ENCODE data around the gene HFE. TPM values are rescaled to one million over a fixed set of nuclear protein-coding genes. Genes with fewer than 3 reads are reported as not detected.

Gene HFE
- total and polyA plus RNA-seq, 2 of the 13 experiments (the other 11 are each of a cell fraction or from before 2014, with no cell fraction given): 3.7 to 6.3 TPM

- TF ChIP-seq SNAPC4 (CRISPR knock-in tag; IDR thresholded peaks at IDR 0.05) (no peak), PAF1 (CRISPR knock-in tag; IDR thresholded peaks at IDR 0.05) (0 out of 2 replicates have a peak, but pooled peaks have one; percentile 31), SPEN (CRISPR knock-in tag; IDR thresholded peaks at IDR 0.05; ENCODE audit: low read depth) (peak; percentile 91), SMC3 (IDR thresholded peaks at IDR 0.05; ENCODE audit: low read length) (0 out of 2 replicates have a peak, but pooled peaks have one; percentile 1), PCBP2 (optimal IDR thresholded peaks at IDR 0.05; ENCODE audit: low read depth, low read length, poor library complexity, severe bottlenecking) (no peak), CENPBD1 (CRISPR knock-in tag; IDR thresholded peaks at IDR 0.05; ENCODE audit: borderline replicate concordance, low read depth) (0 out of 2 replicates have a peak, but pooled peaks have one; percentile 57), MAFG (CRISPR knock-in tag; IDR thresholded peaks at IDR 0.05) (no peak), TEAD3 (CRISPR knock-in tag; optimal IDR thresholded peaks at IDR 0.05; ENCODE audit: borderline replicate concordance) (peak; percentile 63), SP2 (CRISPR knock-in tag; IDR thresholded peaks at IDR 0.05) (peak; percentile 48; the same call in 1 of the 2 replicates), ZNF296 (CRISPR knock-in tag; conservative IDR thresholded peaks at IDR 0.05) (peak; percentile 69; the same call in 1 of the 2 replicates), ZNF234 (CRISPR knock-in tag; conservative IDR thresholded peaks at IDR 0.05) (0 out of 2 replicates have a peak, but pooled peaks have one; percentile 39), CHD4 (IDR thresholded peaks at IDR 0.05; ENCODE audit: borderline replicate concordance, low read length) (no peak), ZNF232 (CRISPR knock-in tag; IDR thresholded peaks at IDR 0.05; ENCODE audit: borderline replicate concordance) (peak; percentile 91; the same call in 1 of the 2 replicates), CTCF (CRISPR knock-in tag; IDR thresholded peaks at IDR 0.05) (peak; percentile 62), HDAC2 (CRISPR knock-in tag; IDR thresholded peaks at IDR 0.05) (peak; percentile 78), PTBP1 (IDR thresholded peaks at IDR 0.05; ENCODE audit: low read depth, low read length, poor library complexity, severe bottlenecking) (peak; percentile 75), ZFP90 (CRISPR knock-in tag; IDR thresholded peaks at IDR 0.05; ENCODE audit: borderline replicate concordance) (peak; percentile 95), PATZ1 (CRISPR knock-in tag; IDR thresholded peaks at IDR 0.05) (no peak; the same call in 1 of the 2 replicates), CREM (IDR thresholded peaks at IDR 0.05) (peak; percentile 80), CREM (CRISPR knock-in tag; IDR thresholded peaks at IDR 0.05) (no peak)
Measured at GRCh38 chr6:26045065-26045927, 41.9 kb upstream of the HFE start (continued).
